Stimulated activated naive CD8-positive, alpha-beta T cell treated with anti-CD3 and anti-CD28 coated beads, Interleukin-15, amount 100 ng/mL, for 72 hours (primary cell): ENCODE measurements around the gene RNASE11.

Experiments used
- ATAC-seq: fragments of 150-1000 bp; cut with Tn5 transposase; 2 replicates; pipeline ENCODE4 v1.10.0; 2021; ENCODE audit warnings: mild to moderate bottlenecking, moderate library complexity
- DNase-seq, 2 donors: peaks; one replicate each; pipeline ENCODE4 v3.0.0; 2021 to 2022
- H3K27ac Mint-ChIP-seq, 2 donors: one replicate each; pipeline ENCODE4 v1.8.0; 2022; ENCODE audit warnings: mild to moderate bottlenecking in 2 of 2, mixed read lengths in 2 of 2, moderate library complexity in 2 of 2
- H3K27me3 Mint-ChIP-seq: one replicate; pipeline ENCODE4 v1.8.0; 2022; ENCODE audit warnings: mixed read lengths
- H3K4me1 Mint-ChIP-seq: one replicate; pipeline ENCODE4 v1.8.0; 2022; ENCODE audit warnings: mild to moderate bottlenecking, mixed read lengths
- H3K4me3 Mint-ChIP-seq, 2 donors: one replicate each; pipeline ENCODE4 v1.8.0; 2022; ENCODE audit warnings: mild to moderate bottlenecking in 2 of 2, mixed read lengths in 2 of 2, moderate library complexity in 1 of 2
- H3K9me3 Mint-ChIP-seq, 2 donors: one replicate each; pipeline ENCODE4 v1.8.0; 2022; ENCODE audit warnings: mixed read lengths in 2 of 2

RNASE11 gene

DNA sequence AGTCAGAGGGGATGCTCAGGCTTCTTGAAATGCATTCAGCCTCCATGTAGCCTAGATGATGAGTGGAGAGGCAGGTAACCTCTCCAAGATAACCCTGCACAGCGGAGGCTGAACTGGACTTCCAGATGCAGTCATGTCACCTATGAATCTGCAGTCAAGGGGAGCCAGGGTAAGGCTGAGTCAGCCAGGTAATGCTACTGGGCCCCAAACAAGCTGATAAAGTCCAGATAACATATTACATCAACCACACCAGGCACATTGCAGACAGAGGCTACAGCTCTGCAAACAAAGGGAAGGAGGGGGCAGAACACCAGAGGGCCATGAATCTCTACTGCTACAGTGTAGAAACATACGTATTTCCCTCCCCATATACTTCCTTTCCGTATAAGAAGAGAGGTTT lies 40.9 kb downstream of the RNASE11 start:
- no peak overlapping the region for H3K27ac Mint-ChIP-seq
- no peak overlapping the region for H3K4me3 Mint-ChIP-seq
- DNase-seq (no peak), ATAC-seq (no peak)
- no peaks in the 10 kb centered on the region for H3K4me1 Mint-ChIP-seq
- no peaks in the 10 kb centered on the region for H3K9me3 Mint-ChIP-seq
- H3K27me3 Mint-ChIP-seq: peaks cover 9% of the 10 kb centered on the region

DNA sequence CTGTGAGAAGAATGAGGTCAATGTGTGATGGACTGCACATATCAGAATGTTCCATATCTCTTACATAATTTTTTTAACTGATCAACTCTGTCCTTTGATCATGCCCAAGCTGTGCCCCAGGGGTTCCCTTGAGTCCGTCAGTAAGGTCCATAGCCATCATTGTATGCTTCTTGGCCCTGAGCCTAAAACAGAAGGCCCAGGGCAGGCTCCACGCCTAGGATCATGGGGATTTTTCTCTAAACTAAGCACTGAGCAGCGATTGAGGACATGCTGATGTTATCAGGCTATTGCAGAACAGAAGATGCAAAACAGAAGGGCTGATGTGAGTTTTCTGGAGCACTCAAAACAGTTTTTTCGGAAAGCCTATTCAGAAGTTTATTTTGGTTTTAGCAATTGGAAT lies 47.9 kb downstream of the RNASE11 start:
- H3K27me3 Mint-ChIP-seq: peaks cover 4% of the 10 kb centered on the region
- no peaks in the 10 kb centered on the region for H3K4me1 Mint-ChIP-seq
- no peak for ATAC-seq
- DNase-seq: no peak
- H3K9me3 Mint-ChIP-seq: no peaks in the 10 kb centered on the region
- H3K4me3 Mint-ChIP-seq: no peak overlapping the region
- no peak overlapping the region for H3K27ac Mint-ChIP-seq
